GM21360 (cell line): ENCODE results near the gene HES1.
"Not testable (repeated sequence)": the region's sequence is repeated elsewhere in the genome, so short reads cannot be mapped to it uniquely, and the experiment has no call there.

Source experiments
- ATAC-seq: cut with Tn5 transposase; IDR thresholded peaks from one replicate; pipeline ENCODE4 v1.9.1; 2021; ENCODE audit warnings: mild to moderate bottlenecking, moderate library complexity; ENCODE audit not compliant: unreplicated experiment

HES1 gene

GRCh38 chr3:194135806-194136518 is at the start of gene HES1:
HES1 (plus strand) TSS chr3:194136148; CDS start chr3:194136381, 233 bp downstream.
- ATAC-seq, result peak; percentile 27

GRCh38 chr3:194086388-194087075 is 49.4 kb upstream of the HES1 start:
- no peak for ATAC-seq

- ATAC-seq, result no peak
Observed at GRCh38 chr3:194087280-194087679, 48.7 kb upstream of the HES1 start.

GRCh38 chr3:194087995-194088855 is 47.7 kb upstream of the HES1 start:
- ATAC-seq, result no peak

- ATAC-seq, result no peak
Observed at GRCh38 chr3:194089357-194090177, 46.4 kb upstream of the HES1 start.

GRCh38 chr3:194090178-194090555 is 45.8 kb upstream of the HES1 start:
- ATAC-seq, result not testable (repeated sequence)

- no peak for ATAC-seq
Observed at GRCh38 chr3:194090716-194091115, 45.2 kb upstream of the HES1 start.

- no peak for ATAC-seq
Observed at GRCh38 chr3:194091141-194091540, 44.8 kb upstream of the HES1 start.

GRCh38 chr3:194091897-194092296 is 44.1 kb upstream of the HES1 start:
- ATAC-seq, result not testable (repeated sequence)

- ATAC-seq, result no peak
Observed at GRCh38 chr3:194092881-194093301, 43.1 kb upstream of the HES1 start.

- no peak for ATAC-seq
Observed at GRCh38 chr3:194093842-194094241, 42.1 kb upstream of the HES1 start.

- ATAC-seq, result no peak
Observed at GRCh38 chr3:194095464-194095863, 40.5 kb upstream of the HES1 start.

- no peak for ATAC-seq
Observed at GRCh38 chr3:194095902-194096301, 40.0 kb upstream of the HES1 start.

- ATAC-seq, result no peak
Observed at GRCh38 chr3:194097141-194097882, 38.6 kb upstream of the HES1 start.

- ATAC-seq, result no peak
Observed at GRCh38 chr3:194098081-194098842, 37.7 kb upstream of the HES1 start.

GRCh38 chr3:194098843-194099183 is 37.1 kb upstream of the HES1 start:
- no peak for ATAC-seq

GRCh38 chr3:194099215-194099614 is 36.7 kb upstream of the HES1 start:
- no peak for ATAC-seq

GRCh38 chr3:194100856-194101390 is 35.0 kb upstream of the HES1 start:
- peak; percentile 77 for ATAC-seq
